DLD1 (cell line): Measurements from ENCODE around the gene CDYL2.
"Not testable (repeated sequence)": the region's sequence is repeated elsewhere in the genome, so short reads cannot be mapped to it uniquely, and the experiment has no call there.

Experiments used
- in situ Hi-C: cut with HindIII; loops from 2 replicates; pipeline ENCODE4 v1.10.0; 2017; ENCODE audit warnings: low sequenced_read_pairs

CDYL2 gene

DNA sequence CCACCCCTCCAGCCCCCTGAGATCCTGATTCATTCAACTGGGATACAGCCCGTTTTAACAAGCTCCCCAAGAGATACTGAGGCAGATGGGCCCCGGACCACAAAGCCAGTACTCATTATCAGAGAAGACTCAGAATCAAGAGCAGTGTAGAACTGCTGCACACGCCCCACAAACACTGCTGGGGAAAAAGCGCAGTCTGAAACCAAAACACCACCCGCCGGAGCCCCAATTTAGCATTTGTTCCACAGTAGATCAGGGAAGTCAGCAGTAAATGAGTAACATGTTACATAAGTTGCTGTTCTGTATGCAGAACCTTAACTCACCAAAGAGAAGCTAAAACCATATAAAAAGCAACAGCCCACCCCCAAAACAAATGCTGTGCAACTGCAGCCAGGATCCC is 123.6 kb downstream of the CDYL2 start:
- in situ Hi-C loops, result no loop called here

- in situ Hi-C loops, result no loop called here
Measured at GRCh38 chr16:80680046-80680445, 124.4 kb downstream of the CDYL2 start.

DNA sequence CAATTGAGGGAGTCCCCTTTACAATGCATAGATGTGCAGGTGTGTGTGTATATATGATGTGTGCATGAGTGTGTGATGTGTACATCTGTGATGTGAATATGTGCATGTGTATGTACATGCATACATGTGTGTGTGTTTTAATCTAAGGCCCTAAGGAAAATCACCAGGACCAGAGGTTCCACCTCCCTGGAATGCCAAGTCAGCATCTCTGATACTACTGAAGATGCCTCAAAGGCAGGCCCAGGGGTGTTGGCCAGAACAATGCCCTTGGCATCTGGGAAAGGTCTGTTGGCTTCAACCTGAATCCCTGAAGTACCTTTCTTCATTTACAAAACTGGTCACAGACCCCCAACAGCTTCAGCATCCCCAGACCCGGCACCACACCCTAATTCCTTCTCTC is 129.5 kb downstream of the CDYL2 start:
- in situ Hi-C loops, result no loop called here

GRCh38 chr16:80672379-80672778 is 132.0 kb downstream of the CDYL2 start:
- in situ Hi-C loops, result no loop called here

GRCh38 chr16:80671281-80671849 is 133.0 kb downstream of the CDYL2 start:
- in situ Hi-C loops, result no loop called here

GRCh38 chr16:80670170-80670865 is 134.1 kb downstream of the CDYL2 start:
- in situ Hi-C loops, result no loop called here

DNA sequence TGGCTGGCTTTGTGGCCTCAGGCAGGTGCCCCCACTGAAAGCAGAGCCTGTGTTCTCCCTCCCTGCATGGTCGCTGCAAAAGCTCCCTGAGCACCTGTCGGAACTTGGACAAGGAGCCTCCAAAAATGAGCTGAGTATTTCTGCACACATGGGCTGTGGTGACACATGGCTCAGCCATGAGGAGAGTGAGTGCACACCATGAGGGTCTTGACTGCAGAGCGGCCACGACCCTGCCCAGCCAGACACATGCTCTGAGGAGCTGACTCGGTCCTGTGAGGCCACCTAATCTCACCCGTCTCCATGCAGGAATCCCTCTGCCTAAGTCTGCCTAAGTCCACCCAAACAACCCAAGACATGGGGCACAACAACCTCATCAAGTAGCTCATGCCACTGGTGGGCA is 134.7 kb downstream of the CDYL2 start:
- in situ Hi-C loops, result no loop called here

GRCh38 chr16:80667925-80668324 is 136.5 kb downstream of the CDYL2 start:
- in situ Hi-C loops, result no loop called here

- in situ Hi-C loops, result no loop called here
Measured at GRCh38 chr16:80667251-80667560, 137.2 kb downstream of the CDYL2 start.

DNA sequence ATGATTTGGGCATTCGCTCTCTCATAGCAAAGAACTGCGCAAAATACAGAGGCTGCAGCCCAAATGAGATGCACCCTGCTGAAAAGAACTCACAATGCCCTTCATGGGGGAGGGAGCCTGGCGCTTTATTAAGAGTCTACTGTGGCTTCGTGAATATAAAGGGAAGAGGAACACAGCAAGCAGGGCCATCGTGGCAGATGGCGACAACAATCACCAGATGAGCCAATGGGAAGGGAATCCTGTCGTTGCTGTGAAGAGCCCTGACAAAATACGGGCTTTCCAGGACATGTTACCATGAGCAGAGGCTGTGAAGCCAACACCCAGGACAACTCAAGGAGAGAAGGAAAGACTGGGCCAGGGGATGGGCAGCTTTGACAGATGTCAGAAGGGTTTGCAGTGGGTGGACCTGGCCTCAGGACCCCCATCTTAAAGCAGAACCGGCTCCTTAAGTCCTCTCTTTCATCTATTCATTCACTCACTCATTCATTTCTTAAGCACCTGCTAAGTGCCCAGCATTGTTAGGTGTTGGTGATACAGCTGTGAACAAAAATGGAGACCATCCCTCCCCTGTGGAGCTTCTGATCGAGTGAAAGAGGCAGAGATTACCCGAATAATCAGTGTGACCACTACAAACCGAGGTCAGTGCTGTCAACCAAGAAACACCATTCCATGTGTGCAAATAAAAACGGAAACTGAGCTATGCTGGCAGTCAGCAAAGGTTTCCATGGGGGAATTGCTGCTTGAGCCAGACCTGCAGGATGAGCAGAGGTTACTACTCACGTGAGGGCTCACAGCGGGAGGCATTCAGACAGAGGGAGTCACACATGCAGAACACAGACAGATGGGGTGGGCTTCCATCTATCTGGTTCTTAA is 137.8 kb downstream of the CDYL2 start:
- in situ Hi-C loops, result no loop called here

- in situ Hi-C loops, result no loop called here
Measured at GRCh38 chr16:80665356-80665755, 139.0 kb downstream of the CDYL2 start.

DNA sequence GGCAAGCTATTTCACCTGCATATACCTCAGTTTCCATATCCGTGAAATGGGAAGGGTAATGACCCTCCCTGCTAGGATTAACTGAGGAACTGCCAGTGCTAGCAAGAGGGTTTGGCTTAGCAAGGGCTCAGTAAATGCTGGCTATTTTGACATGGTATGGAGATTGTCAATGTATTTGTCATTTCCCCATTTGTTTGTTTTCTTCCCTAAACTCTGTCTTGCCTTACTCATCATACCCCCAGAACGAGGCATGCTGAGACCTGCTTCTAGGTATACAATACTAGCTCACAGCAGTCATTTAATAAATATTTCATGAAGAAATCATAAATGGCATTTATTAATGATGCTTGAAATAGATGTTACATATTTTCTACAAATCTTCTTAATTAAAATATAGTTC is 139.6 kb downstream of the CDYL2 start:
- in situ Hi-C loops, result loop anchor here (5.0 kb wide), 1 partner anchor 48 kb away; no protein-coding TSS in a partner anchor

DNA sequence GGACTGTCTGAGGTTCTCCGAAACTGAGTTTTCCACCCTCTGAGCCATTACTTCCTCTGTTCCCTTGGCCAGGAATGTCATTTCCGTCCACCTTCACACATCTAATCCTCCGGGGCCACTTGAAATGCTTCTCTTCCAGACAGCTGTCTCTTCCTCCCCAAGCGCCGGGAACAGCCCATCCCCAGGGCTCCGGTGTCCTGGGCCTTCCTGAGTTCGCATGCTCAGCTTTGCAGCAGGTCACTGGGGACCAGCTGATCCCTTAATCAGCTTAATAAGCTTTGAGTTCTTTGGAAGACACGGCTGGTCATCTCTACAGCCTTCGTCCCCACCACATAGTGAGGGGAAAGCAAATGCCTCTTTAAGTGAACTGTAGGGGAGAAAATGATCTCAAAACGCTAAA is 140.2 kb downstream of the CDYL2 start:
- in situ Hi-C loops, result loop anchor here (5.0 kb wide), 1 partner anchor 48 kb away; no protein-coding TSS in a partner anchor

- in situ Hi-C loops, result loop anchor here (5.0 kb wide), 1 partner anchor 49 kb away; no protein-coding TSS in a partner anchor
Measured at GRCh38 chr16:80663078-80663477, 141.3 kb downstream of the CDYL2 start.

DNA sequence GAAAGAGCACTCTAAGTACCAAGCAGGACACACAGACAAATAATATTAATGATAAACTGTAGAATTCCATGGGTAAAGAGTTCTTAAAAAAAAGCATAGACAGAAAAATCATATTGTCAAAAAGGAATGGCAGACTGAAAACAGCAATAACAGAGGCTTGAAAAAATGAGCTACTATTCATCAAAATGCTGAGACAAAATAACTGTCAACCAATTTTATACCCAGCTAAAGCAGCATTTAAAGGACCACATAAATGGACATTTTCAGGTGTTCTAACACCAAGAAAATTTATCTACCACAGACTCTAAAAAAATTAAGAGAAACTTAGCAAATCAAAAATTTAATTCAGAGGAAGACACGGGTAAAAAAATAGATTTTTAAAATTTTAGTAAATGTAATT is 144.5 kb downstream of the CDYL2 start:
- in situ Hi-C loops, result loop anchor here (5.0 kb wide), 1 partner anchor 52 kb away; no protein-coding TSS in a partner anchor

DNA sequence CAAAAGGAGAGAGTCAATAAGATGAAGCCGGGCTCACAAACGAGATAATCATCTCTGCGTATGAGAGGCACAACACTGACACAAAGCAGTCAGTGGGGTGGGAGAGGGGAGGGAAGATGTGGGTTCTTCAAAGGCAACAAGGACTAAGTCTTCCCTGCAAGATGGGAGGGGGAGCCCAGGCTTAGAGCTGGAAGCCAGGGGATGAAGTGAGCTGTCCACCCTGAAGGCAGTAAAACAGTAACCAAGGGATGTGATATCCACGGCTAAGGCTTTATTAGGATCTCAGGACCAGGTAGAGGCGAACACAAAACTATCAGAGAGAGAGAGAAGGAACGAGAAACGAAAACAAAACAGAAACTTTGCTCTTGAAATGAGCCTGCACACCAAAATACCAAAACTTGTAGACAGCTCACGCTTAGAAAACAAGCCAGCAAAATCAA is 147.7 kb downstream of the CDYL2 start:
- in situ Hi-C loops, result no loop called here

GRCh38 chr16:80656161-80656560 is 148.2 kb downstream of the CDYL2 start:
- in situ Hi-C loops, result no loop called here

DNA sequence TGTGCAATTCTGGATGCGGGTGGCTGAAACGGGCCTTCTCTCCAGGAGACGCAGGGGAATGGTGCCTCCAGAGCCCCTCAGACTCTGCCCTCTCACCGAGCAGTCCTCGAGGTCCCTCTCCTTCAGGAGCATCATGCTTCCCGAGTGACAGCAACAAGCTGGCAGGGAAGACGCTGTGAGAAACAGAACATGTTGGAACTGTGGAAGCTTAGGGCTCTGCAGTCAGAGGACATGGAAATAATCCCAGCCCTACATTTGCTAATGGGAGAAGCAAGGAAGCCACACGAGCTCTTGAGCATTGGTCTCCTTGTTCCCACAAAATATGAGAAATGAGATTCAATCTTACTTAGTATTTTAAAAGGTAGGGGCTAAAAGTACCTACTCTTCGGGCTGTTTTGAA is 148.6 kb downstream of the CDYL2 start:
- in situ Hi-C loops, result no loop called here

GRCh38 chr16:80654094-80654862 is 150.1 kb downstream of the CDYL2 start:
- in situ Hi-C loops, result no loop called here

DNA sequence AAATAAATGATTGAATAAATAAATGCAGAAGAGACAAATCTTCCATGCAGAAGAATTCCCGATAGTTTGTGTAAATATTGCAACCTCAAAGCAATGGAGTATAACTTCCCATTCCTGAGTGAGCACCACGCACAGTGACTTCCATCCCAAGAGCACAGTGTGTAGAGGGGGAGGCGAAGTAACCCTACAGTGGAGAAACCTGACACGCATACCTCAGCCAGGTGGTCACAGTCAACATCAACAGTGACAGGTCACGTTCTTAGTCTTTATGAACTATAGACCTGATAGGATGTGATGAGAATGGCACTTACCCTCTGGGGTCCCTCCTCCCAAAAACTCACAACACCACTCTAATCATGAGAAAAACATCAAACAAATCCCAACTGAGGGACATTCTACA is 152.0 kb downstream of the CDYL2 start:
- in situ Hi-C loops, result no loop called here

GRCh38 chr16:80650281-80650680 is 154.1 kb downstream of the CDYL2 start:
- in situ Hi-C loops, result not testable (repeated sequence)
